C4-2B (cell line): ENCODE measurements around the gene HOGA1.

Experiments
- CTCF ChIP-seq: fragments of 450-650 bp; conservative IDR thresholded peaks from 2 replicates; pipeline ENCODE4 v1.5.1; 2017; ENCODE audit warnings: mild to moderate bottlenecking
- ZFX ChIP-seq: fragments of 450-650 bp; IDR thresholded peaks from 2 replicates; pipeline ENCODE4 v1.6.1; 2017

GRCh38 chr10:97643441-97643985, 59.3 kb downstream of the HOGA1 start:
- TF ChIP-seq CTCF = no peak
- TF ChIP-seq ZFX = no peak
